Measurements from ENCODE around the gene RBSN. TPM values are rescaled to one million over a fixed set of nuclear protein-coding genes. Genes with fewer than 3 reads are reported as not detected.

Gene RBSN
- total and polyA plus RNA-seq, 12 donors: 5.7 to 33.9 (median 23.9) TPM

DNA sequence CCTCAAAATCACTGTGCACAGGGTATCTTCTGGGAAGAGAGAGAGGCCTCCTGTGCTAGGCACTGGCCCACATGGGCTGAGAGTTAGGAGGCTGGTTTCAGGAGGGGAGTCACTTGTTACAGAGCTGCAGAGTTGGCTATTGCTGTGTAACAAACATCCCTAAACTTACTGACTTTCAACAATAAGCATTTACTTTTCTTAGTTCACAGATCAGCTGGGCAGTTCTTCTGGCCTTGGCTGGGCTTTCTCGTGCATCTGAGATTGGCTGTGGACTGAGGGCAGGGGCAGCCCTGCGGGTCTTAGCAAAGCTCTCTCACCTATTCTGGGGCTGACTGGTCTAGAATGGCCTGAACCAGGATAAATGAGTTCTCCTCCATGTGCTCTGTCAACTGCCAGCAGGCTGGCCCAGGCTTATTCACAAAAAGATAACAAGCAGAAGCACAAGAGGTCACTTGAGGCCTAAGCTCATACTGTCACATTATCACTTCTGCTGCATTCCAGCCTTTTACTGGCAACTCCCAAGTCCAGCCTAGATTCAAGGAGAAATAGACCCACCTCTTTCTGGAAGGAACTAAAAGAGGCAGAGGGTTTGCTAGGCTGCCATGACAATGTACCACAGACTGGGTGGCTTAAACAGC, 17.2 kb upstream of the RBSN start:
- intact Hi-C loops (cut with DNase I): loop anchor here in 1 of 2 donors (10.0 kb wide), 1 partner anchor 59 kb away; no protein-coding TSS in a partner anchor
- no peaks in the 10 kb centered on the region for H3K4me1 ChIP-seq (replicated peaks in 1 of 2)
- DNase-seq: peak in 2 of 7 donors; percentile 53 to 61

DNA sequence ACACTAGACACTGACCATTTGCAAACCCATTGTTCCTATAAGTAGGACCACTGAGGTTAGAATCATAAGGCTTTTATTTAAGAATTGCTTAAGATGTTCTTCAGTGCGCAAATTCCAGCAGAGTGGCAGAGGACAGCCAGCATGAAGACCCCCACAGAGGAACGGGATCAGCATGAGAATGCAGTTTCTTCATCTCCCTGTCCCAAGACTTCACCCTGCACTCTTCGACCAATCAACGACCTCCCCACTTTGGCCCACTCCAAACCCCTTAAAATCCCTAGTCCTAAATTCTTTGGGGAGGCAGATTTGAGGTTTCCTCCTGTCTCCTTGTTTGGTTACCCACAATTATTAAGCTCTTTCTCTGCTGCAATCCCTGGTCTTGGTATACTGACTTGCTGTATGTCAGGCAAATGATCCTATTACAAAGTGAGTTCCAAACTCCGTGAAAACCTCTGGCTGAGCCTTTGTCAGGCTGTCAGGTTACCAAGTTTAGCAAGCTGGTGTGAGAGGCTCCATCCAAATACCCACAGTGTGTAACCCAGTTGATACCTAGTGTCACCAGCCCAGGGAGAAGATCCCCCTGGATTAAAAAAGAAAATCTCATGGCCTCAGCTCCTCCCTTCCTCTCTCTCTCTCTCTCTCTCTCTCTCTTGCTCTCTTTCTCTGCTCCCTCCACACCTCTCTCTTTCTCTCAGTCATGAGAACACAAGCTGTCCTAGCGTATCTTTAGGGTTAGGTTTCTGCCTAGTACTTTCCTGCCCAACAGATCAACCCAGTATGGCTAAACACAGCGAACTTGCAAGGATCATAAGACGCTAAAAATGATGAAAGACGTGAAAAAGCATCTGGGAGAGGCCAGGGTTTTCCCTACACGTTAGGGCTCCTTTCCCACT, 15.8 kb upstream of the RBSN start:
- H3K27ac ChIP-seq: no peak overlapping the region
- no peak for DNase-seq
- no peak overlapping the region for H3K4me3 ChIP-seq
- no peak for TF ChIP-seq POLR2A (IDR thresholded peaks at IDR 0.05)
- TF ChIP-seq, protein P1, sequence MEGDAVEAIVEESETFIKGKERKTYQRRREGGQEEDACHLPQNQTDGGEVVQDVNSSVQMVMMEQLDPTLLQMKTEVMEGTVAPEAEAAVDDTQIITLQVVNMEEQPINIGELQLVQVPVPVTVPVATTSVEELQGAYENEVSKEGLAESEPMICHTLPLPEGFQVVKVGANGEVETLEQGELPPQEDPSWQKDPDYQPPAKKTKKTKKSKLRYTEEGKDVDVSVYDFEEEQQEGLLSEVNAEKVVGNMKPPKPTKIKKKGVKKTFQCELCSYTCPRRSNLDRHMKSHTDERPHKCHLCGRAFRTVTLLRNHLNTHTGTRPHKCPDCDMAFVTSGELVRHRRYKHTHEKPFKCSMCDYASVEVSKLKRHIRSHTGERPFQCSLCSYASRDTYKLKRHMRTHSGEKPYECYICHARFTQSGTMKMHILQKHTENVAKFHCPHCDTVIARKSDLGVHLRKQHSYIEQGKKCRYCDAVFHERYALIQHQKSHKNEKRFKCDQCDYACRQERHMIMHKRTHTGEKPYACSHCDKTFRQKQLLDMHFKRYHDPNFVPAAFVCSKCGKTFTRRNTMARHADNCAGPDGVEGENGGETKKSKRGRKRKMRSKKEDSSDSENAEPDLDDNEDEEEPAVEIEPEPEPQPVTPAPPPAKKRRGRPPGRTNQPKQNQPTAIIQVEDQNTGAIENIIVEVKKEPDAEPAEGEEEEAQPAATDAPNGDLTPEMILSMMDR (IDR thresholded peaks at IDR 0.05): no peak
- no peaks in the 10 kb centered on the region for H3K36me3 ChIP-seq (replicated peaks in 1 of 2)
- no peaks in the 10 kb centered on the region for H3K9me3 ChIP-seq (replicated peaks in 1 of 3)
- 74 to 77% (median 76%) methylated on average over 10 of the region's 10 CpGs for WGBS, 4 donors
- H3K4me1 ChIP-seq (replicated peaks in 1 of 2): no peaks in the 10 kb centered on the region
- intact Hi-C loops (cut with DNase I): loop anchor here in 1 of 2 donors (10.0 kb wide), 1 partner anchor 60 kb away; no protein-coding TSS in a partner anchor
- no peaks in the 10 kb centered on the region for H3K27me3 ChIP-seq

More for the DNA sequence above, 17.2 kb upstream of the RBSN start:
- no peaks in the 10 kb centered on the region for H3K27me3 ChIP-seq
- H3K4me3 ChIP-seq: no peak overlapping the region
- H3K27ac ChIP-seq: no peak overlapping the region
- no peak for TF ChIP-seq POLR2A (IDR thresholded peaks at IDR 0.05)
- TF ChIP-seq, protein P1 (IDR thresholded peaks at IDR 0.05): no peak
- 54 to 100% (median 96%) methylated on average over 2 of the region's 2 CpGs for WGBS, 4 donors
- H3K36me3 ChIP-seq (replicated peaks in 1 of 2): no peaks in the 10 kb centered on the region
- no peaks in the 10 kb centered on the region for H3K9me3 ChIP-seq (replicated peaks in 1 of 3)

DNA sequence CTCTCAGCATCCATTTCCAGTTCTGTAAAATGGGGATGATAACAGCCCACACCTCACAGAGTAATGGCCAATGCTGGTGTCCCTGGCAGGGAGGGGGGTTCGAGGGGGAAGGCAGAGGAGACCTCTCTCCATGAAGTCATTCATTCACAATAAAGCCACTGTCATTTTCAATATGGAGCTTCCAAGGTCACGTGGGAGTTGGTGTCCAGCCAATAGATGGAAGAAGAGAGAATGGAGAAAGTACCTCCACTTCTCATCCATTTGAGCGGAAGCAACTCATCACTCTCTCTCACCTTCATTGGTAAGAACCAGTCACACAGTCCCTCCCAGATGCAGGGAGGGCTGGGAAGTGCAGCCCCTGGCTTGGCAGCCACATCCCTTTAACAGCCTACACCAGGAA, 14.9 kb upstream of the RBSN start:
- no peaks in the 10 kb centered on the region for H3K4me1 ChIP-seq (replicated peaks in 1 of 2)
- H3K4me3 ChIP-seq: no peak overlapping the region
- no peak overlapping the region for H3K27ac ChIP-seq
- TF ChIP-seq POLR2A (IDR thresholded peaks at IDR 0.05): no peak
- TF ChIP-seq, protein P1 (IDR thresholded peaks at IDR 0.05): no peak
- no peaks in the 10 kb centered on the region for H3K36me3 ChIP-seq (replicated peaks in 1 of 2)
- WGBS, 4 donors: 73 to 84% (median 78%) methylated on average over 3 of the region's 3 CpGs
- H3K27me3 ChIP-seq: no peaks in the 10 kb centered on the region
- no peak for DNase-seq
- H3K9me3 ChIP-seq (replicated peaks in 1 of 3): no peaks in the 10 kb centered on the region
- intact Hi-C loops (cut with DNase I): loop anchor here in 1 of 2 donors (10.0 kb wide), 1 partner anchor 61 kb away; no protein-coding TSS in a partner anchor

DNA sequence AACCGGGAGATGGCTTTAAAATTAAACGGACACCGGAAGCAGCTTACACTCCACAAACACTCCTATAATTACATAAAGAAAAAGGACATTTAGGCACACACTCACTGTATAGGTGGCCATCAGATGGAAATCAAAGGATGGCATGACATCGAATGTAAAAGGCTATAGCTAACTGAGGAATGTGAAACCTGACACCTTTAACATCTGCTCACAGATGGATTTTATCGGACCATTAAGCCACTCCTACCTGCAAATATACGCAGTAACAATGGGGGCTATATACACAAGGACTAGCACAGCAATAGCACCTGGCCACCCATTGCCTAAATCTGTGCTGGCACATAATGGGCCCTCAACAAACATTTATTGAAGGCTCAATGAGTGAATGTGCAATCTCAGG, 14.5 kb upstream of the RBSN start:
- intact Hi-C loops (cut with DNase I): loop anchor here in 1 of 2 donors (10.0 kb wide), 1 partner anchor 61 kb away; no protein-coding TSS in a partner anchor
- Histone ChIP-seq H3K36me3 (replicated peaks in 1 of 2) (no peaks in the 10 kb centered on the region), H3K27me3 (no peaks in the 10 kb centered on the region), H3K4me1 (replicated peaks in 1 of 2) (no peaks in the 10 kb centered on the region), H3K4me3 (no peak overlapping the region), H3K9me3 (replicated peaks in 1 of 3) (no peaks in the 10 kb centered on the region), H3K27ac (no peak overlapping the region)
- 56 to 66% (median 60%) methylated on average over 6 of the region's 6 CpGs for WGBS, 4 donors
- TF ChIP-seq, protein P1 (IDR thresholded peaks at IDR 0.05): no peak
- TF ChIP-seq POLR2A (IDR thresholded peaks at IDR 0.05): no peak
- DNase-seq: no peak

Measured in adrenal gland (tissue), 12 donors.